Endothelial cell of umbilical vein (primary cell): ENCODE results near the gene CAMTA1.

ENCODE experiments used
- CTCF ChIP-seq, 2 donors: IDR thresholded peaks; 1 replicate in 1 of 2; 2 replicates in 1 of 2; pipeline ENCODE4 v1.5.1; 2011; ENCODE audit warnings: low read length in 2 of 2, mild to moderate bottlenecking in 2 of 2, moderate library complexity in 2 of 2, control low read depth in 1 of 2, inconsistent platforms in 1 of 2, low read depth in 1 of 2; ENCODE audit not compliant: insufficient read depth in 1 of 2; ENCODE audit errors: extremely low read depth in 1 of 2
- EZH2 ChIP-seq: IDR thresholded peaks from 2 replicates; pipeline ENCODE4 v1.6.1; 2012; ENCODE audit warnings: borderline replicate concordance, low read depth, mild to moderate bottlenecking, moderate library complexity, low read length, inconsistent platforms; ENCODE audit not compliant: severe bottlenecking
- FOS ChIP-seq: IDR thresholded peaks from 2 replicates; pipeline ENCODE4 v1.6.1; 2011; ENCODE audit warnings: mild to moderate bottlenecking, low read length, moderate library complexity, borderline replicate concordance; ENCODE audit not compliant: insufficient read depth
- GATA2 ChIP-seq: IDR thresholded peaks from 2 replicates; pipeline ENCODE4 v1.7.0; 2011; ENCODE audit warnings: low read depth, mild to moderate bottlenecking, moderate library complexity, mixed read lengths, low read length; ENCODE audit not compliant: insufficient read length, insufficient read depth
- JUN ChIP-seq: IDR thresholded peaks from 2 replicates; pipeline ENCODE4 v1.6.1; 2011; ENCODE audit warnings: borderline replicate concordance, low read depth; ENCODE audit not compliant: insufficient read length, insufficient read depth
- MAX ChIP-seq: IDR thresholded peaks from 2 replicates; pipeline ENCODE4 v1.6.1; 2011; ENCODE audit not compliant: insufficient read depth, insufficient read length
- POLR2A ChIP-seq: IDR thresholded peaks from 2 replicates; pipeline ENCODE4 v1.6.1; 2012; ENCODE audit warnings: low read depth, mild to moderate bottlenecking, control low read depth, low read length
- POLR2AphosphoS5 ChIP-seq: IDR thresholded peaks from 2 replicates; pipeline ENCODE4 v1.6.1; 2012; ENCODE audit warnings: low read depth, mild to moderate bottlenecking, control low read depth, low read length, moderate library complexity; ENCODE audit not compliant: insufficient read depth

- TF ChIP-seq JUN: no peak
- no peak for TF ChIP-seq CTCF (IDR thresholded peaks at IDR 0.05; ENCODE audit: extremely low read depth in 1 of 2, insufficient read depth in 1 of 2, low read depth in 1 of 2, low read length in 2 of 2)
- TF ChIP-seq MAX: no peak
- no peak for TF ChIP-seq POLR2A
- no peak for TF ChIP-seq EZH2
- no peak for TF ChIP-seq GATA2
- no peak for TF ChIP-seq POLR2AphosphoS5
- TF ChIP-seq FOS: no peak
Observed at GRCh38 chr1:7596126-7596965, 811.1 kb downstream of the CAMTA1 start.
